ENCODE measurements around the gene MAB21L3.

The MAB21L3 gene

DNA sequence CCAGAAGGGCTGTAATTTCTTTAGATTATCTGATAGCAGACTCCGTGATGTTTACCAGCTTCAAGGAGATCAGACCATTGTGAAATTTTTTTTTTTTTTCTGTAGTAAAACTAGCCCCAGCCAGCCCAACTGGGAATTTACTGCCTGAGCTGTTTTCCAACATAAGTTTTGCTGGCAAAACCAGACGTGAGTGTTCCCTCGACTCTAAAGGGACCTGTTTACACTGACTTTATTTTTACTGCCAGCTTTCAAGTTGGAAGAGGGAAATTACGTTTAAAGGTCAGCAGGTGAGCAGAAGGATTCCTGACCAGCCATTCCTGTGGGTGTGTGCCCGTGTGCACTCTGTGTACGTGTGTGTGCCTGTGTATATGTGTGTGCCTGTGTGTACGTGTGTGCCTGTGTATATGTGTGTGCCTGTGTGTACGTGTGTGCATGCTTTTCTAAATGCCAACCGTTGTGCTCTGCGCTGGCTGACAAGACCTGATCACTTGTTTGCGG, 374 bp downstream of the MAB21L3 start:
- DNase-seq, result peak; percentile 66 to 79

DNA sequence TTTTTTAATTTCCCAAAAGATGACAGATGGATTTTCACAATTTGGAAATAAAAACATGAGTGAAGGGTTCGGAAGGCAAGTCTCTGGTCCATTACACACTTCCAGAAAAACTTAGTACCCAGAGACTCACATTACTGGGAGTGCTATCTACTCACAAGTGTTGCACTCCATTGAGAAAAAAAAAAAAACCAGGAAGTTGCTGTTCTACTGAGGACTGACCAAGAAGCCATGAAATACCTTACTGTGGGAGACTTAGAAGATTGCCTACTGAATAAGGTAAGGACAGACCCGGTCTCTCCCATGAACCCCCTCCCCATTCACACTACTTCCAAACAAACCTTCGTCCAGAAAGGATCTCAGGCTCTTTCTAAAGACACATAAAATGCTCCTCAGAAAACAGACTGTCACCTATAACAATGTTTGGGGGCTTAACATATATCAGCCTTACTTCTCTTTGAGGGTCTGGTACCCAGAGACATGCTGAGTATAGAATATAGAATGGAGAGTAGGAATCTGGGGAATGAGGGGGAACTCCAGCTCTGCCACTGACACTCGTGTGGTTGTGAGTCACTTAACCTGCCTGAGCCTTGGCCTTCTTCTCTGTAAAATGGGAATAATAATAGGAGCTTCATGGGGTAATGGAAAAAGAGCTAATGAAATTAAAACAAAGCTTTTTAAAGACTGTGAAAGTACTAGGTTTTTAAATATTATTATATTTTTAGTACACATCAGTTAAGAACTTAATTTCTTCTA, 1.4 kb downstream of the MAB21L3 start:
- DNase-seq, result no peak

DNA sequence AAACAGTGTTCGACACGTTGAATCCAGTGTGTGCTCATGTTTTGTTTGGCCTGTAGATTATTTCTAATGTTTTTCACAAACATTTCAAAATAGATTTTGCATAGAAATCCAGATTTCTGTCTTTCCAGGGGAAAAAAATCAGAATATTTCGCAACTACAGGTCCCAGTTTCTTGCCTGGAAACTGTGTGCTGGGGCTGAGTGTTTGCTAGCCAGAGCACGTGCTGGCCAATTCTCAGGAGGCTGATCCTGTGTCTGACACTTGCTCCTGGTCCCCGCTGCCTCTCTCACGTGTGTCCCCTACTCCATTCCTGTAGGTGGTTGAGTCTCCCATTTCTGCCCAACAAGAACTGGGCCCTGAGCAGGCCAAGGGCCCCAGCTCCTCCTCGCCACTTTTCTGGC, 2.4 kb downstream of the MAB21L3 start:
- DNase-seq, result no peak

DNA sequence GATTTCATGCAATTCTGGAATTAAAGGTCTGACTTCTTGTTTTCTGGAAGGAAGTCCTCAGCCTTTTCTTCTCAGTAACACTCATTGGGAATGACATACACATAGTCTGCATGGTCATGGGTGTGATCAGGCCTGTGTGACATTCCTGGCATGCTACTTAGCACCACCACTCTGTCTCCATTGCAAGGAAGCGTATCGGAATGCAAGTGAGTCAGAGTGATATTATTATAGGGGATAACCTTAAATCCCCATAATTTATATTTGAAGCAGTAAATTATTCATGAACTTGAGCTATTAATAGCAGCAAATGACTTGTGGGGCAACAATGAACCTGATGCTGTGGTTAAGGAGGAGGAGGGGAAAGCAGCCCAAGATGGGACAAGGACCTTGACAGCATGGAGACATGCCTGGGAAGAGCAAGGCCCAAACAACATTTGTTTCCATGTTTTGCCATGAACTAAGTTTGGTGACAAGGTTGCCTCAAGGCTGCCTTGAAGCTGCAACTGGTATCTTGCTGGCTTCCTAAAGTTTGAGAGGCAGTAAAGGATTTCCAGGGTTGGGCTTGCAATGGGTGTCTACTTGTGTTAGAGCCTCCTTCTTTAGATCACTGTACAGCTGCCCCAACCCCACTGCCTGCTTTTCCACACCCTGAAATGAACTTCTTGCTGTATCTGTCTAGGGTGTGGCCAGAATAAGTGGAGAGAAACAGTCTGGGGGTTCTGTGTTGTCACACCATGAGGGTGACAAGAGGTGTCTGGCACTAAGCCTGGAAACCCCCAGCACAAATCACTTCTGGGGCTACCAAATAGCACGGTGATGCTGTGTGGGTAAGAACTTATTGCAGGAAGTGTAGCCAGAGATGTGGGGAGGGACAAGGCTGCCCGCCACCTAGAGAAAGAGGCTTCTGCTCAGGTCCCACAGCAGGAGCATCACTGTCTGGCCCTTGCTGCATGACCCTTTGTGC, 4.6 kb downstream of the MAB21L3 start:
- no peak for DNase-seq

DNA sequence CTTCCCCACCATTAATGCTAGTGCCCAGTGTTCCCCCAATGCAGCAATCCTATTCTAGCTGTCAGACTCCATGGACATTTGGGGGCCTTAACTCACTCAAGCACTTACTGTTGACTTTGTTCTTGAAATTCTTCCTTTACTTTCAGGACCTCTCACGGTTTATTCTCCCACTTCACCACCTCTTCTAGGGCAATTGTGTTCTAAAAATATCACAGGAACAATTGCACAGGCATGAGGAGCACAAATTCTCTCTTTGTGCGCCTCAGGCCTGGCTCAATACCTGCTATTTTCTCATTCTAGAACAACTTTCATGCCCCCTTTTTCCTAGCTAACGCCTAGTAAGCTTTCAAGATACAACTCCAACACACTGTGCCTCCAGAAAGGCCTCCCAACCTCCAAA, 7.3 kb downstream of the MAB21L3 start:
- DNase-seq, result no peak

DNA sequence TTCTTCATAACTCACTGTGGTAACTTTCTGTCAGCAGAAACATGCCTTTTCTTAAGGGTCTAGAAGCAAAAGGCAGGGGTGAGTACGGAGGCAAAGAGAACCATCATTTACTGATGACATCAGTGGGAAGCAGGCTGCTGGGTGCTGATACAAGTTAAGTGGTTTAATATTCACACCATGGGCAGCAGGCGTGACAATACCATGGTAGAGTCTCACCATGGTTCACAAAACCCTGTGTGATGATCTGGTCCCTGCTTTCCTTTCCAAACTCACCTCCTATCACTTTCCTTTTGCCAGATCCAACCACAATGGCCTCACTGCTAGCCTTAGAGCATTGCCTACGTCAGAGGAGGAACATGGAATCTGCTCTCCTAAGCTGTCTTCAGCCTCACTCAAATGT, 8.7 kb downstream of the MAB21L3 start:
- DNase-seq, result no peak

DNA sequence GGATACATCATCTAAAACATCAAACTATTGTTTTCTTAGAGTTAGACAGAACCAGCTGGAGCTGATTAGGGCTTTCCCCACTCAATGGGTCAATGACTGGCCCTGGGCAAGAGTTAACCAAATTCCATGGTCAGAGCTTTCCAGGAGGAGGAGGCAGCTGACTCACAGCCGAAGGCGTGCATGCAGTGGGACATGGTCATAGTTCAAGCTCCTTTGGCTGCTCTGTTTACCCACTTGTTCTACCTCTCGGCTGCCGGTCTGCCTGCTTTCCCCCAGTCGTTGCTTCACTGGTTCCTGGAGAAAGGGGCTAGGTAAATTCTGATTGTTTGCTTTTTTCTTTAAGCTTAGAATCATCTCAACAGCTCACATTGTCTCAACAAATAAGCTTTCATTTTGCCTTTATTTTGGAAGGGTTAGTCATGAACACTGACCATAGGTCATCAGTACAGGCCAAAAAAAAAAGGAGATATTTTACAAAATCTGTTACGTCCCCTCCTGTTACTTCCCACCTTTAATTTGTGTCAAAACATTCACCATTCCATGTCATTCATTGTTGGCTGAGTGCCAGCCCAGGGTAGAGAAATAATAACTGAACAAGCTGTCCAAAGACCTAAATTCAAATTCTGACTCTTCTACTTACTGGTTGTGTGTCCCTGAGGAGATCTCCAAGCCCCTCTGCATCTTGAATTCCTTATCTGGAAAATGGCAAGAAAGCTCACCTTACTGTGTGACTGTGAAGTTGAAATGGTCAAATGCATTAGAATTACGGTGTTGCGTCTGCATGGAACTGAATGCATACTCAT, 12.0 kb downstream of the MAB21L3 start:
- DNase-seq, result no peak

DNA sequence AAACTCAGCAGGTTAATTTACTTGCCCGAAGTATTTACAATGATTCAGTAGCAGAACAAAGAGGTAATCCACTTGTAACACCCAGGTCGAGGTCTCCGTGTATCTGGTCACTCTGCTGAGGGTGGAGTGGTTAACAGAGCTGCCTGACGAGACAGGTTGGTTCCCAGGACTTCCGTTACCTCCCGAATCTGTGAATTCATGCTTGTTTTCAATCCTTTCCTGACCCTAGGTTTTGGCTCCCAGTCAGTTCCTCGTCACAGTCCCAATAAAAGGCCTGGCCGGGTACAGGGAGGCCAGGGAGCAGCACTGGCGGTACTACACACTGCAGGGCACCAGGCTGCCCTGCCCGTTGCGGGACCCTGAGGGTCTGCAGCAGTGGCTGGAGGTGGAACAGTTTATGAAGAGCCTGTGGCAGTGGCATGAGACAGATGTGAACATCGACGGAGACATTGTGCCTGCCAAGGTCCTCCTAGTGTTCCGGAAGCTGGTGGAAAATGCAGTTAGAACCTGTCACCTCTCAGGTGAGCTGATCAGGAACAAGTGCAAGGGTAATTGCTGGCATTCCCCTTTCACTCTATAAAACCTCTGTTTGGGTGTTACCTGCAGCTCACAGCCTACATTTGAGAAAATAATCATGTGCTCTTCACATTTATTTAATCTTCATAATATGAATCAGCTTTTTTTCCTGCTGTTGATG, 12.8 kb downstream of the MAB21L3 start:
- DNase-seq, result no peak

DNA sequence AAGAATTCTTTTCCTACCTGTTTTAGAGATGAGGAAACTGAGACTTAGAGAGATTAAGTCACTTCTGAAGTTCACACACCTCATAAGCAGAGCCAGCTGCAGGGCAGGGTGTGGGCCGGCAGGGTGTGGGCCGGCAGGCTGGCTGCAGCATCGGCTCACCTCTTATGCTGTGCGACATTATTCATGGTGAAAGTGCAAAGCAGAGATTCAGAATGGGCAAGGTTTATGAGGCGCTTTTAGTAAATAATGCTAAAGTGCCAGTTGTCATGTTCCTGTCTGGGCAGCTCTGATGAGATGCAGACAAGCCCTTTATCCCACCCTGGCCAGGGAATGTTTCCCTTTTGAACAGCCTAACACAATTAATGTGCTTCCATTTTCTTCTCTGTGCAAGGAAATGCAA, 14.6 kb downstream of the MAB21L3 start:
- DNase-seq, result peak in 1 of 2 experiments; percentile 20

DNA sequence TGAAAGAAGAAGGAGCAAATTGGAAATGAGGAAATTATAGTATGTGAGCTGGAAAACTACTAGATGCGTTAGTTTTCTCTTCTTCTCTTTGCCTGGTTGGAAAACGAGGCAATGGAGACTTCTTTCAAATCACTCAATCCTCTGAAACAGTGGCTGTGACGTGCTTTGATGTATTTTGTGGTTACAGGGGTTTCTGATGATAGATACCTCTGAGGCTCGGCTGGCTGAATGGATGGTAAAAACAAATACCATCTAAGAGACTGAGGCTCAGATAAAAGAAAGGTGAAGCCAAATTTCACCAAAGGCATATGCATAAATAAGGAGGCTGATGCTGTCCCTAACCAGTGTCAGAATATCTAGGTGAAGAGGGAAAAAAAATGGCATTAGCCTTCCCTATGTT, 15.1 kb downstream of the MAB21L3 start:
- DNase-seq, result no peak

DNA sequence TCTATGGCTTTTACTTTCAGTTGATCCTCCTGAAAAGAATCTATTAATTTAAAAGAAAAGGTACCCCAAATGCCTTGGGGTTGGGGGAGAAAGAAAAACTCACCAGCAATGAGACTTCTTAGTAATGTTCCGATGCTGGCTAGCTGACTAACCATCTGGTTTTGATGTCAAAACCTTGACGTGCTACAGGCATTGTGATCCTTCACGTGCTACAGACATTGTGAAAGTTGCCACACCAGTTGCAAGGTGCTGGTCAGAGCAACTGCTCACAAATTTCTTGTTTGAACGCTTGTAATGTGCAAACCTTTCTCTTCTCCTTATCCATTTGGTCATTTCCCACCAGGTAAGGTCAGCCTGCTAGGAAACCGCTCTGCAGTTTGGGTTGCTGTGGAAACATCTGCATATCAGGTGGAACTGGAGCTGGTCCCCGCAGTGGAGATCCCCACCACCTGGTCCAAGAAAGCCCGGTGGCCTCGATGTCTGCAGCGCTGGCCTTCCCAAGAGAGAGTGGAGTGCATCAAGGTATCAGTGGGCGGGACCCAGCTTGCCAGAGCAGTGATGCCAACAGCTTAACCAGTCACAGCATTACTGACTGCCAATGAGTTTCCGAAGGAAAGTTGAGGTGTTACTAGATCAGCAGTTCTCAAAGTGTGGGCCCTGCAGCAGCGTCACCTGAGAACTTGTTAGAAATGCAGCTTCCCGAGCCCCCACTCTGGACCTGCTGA, 16.1 kb downstream of the MAB21L3 start:
- DNase-seq, result no peak

DNA sequence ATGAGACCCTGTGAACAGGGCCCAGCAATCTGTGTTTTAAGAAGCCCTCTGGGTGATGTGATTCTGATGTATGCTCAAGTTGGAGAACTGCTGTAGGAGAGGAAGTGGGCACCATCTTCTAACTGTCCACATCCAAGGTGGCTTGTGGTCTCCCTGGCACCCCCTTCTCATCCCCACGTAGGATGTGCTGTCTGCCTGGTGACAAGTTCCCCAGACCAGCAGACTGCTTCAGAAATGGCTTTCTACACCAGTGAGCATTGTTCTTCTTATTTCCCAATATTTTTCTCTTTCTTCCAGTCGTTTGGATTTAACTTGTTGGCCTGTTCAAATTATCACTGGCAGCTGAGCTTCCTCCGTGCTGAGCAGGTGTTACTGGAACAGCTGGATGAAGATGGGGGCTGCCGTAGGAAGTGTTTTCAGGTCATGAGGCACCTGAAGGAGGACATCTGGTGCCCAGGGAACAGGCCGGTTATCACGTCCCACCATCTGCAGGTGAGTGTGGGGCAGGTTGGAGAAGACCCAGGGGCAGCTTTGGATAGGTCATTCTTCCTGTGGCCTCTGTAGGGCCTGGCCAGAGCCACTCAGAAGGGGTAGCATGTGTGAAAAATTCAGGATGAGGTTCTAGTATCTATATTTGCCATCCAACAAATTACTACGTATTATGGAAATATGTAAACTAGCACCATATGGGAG, 16.8 kb downstream of the MAB21L3 start:
- DNase-seq, result no peak

DNA sequence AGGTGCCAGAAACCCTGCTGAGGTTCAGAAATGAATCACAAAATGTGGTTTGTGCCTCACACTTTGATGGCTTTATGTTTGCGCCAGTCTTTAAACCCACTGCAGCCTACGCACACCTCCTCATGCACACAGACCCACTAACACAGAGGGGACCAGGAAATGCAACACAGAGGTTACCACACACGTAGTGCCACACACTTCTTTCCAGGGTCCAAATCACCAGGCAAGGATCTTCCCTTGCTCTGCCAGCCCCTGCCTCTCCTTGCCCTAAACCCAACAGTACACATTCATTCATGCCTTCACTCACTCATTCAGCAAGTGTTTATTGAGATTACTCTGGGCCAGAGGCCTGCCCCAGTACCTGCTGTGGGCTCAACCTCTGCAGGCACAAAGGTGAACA, 17.5 kb downstream of the MAB21L3 start:
- no peak for DNase-seq

DNA sequence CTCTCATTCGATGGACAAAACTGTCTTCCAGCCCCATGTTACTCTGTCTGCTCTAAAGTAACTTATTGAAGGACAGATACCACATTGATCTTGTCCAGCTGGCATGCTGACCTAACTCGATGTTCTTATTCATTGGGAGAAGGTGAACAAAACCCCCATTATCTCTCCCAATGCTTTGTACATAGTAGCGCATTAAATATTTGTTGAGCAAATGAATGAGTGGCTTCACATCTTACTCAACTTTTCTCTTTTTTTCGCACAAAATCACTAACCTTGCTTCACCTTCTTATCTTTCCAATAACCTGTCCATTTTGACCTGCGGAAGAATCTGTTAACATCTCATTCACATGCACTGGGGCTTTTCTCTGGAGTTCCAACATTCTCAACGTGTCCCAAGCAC, 18.3 kb downstream of the MAB21L3 start:
- DNase-seq, result no peak

DNA sequence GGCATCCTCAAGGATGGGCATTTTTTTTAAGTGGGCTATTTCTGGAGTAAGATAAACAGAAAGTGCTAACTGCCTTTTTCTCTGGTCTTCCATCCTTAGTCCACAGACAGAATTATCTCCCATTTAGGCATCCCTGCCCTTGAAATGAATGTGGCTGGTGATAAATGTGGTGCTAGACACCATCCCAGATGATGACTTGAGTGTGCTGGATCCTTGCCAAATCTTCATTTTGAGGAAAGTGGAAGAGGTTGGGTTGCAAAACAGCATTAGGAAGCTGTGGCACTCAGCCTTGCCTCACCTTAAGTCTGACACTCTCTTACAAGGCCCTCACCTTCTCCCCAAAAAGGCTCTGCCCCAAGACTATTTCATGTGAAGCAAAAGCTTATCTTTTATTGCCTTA, 19.2 kb downstream of the MAB21L3 start:
- DNase-seq, result no peak

DNA sequence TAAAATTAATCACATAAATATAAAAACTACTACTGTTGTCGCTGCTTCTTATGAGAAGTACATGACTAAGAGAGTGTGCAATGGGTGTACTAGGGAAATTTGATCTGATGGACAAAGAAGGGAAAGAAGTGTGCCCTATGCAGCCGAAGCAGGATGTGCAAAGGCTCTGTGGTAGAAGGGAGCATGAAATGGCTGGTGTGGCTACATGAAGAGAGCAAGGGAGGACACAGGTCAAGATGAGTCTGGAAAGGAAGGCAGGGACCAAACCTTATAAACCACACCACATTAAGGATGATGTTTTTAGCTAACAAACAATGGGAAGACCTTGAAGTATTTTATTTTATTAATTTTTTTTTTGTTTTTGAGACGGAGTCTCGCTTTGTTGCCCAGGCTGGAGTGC, 20.0 kb downstream of the MAB21L3 start:
- no peak for DNase-seq

DNA sequence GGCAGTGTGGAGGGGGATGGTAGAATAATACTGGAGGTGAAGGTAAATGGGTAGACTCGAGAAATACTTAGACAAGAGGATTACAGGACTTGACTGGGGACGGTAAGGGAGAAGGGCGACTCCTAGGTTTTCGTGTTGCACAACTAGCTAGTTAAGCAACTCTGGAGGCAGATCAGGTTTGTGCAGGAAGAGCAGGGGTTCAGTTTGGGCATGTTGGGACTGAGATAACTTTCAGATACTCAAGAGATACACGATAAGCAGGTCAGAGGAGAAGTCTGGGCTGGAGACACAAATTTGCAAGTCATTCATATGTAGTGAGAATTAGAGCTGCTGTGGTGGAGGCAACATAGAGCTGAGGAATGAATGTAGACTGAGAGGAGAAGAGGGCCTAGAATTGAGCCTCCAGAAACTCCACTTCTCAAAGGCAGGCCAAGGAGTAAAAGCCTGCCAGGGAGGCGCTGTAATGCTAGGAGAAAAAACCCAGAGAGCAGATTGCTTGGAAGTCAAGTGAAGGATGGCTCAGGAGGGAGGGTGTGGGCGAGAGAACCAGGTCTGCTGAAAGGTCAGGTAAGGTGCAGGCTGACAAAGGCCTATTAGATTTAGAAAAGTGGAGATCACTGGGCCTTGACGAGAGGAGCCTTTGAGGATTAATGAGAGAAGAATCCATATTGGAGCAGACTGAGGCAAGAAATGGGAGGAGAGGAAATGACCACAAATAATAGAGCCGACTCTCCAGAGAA, 20.8 kb downstream of the MAB21L3 start:
- DNase-seq, result no peak

DNA sequence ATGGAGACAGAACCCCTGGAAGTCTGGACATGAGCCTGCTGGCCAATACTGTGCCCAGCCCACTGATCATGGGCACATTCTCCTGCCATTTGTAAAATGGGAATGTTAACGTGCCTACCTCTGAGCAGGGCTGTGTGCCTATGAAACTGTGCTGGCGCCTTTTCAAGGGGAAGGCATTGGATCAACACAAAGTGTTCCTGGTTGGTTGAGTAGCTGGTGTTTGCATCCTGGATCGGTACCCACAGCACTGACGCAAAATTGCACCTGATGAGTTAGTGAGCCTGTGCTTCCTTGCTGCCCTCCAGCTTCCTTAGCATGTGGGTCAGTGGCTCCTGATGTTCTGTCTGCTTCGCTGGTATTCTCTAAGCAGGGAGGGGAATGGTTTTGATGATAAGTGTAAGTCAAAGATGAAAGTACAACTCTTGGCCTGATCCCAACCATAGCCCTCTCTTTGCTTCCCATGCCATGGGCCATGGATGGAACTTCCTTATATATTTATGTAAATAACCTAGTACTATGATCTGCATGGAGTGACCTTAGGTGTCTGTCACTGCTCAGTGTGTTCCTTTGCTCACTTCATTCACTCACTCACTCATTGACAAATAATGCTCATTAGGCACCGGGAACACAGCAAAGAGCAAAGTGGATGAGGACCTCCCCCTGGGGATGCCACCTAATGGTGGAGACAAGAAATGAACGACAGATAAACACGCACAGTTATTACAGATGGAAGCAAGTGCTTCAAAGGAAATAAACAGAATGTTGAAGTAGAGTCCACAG, 22.7 kb downstream of the MAB21L3 start:
- DNase-seq, result peak in 1 of 2 experiments; percentile 58

DNA sequence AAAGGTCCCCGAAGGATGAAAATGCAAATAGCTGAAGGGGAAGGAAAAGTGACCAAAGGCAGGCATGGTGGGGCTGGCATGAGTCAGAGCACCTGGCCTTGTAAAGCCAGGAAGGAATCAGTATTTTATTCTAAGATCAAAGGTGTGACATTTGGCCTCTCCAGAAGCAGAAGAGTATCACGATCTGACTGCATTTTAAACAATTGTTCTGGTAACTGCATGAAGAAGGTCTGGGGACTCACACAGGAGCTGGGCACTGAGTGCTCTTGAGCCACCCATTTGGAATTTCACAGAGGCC, 23.2 kb downstream of the MAB21L3 start:
- DNase-seq, result no peak

Data from NCI-H526 (cell line).